A549 treated with Mapracorat at 1 μM for 4 hours (cell line): ENCODE measurements around the gene IZUMO2. TPM values are rescaled to one million over a fixed set of nuclear protein-coding genes. Genes with fewer than 3 reads are reported as not detected.

Experiments
- total RNA-seq: library from RNA; stranded (reverse); fragments of 200-300 nt; extraction: Qiagen RNA extraction; gene quantifications from 5 replicates; pipeline ENCODE4 v1.2.3, GENCODE V29; 2022

IZUMO2 gene
- total RNA-seq, result not detected in 5 replicates

GRCh38 chr19:50162988-50163387, at the start of gene IZUMO2:
TSS of gene IZUMO2 (minus strand) at chr19:50163281. CDS start at chr19:50163194, 87 bp downstream.

GRCh38 chr19:50203281-50204080, 40.4 kb upstream of the IZUMO2 start, which contains the start of gene MYH14:
TSS of gene MYH14 (plus strand) at chr19:50203622. CDS start at chr19:50210366, 6,744 bp downstream.

Other genes with a start within 250 kb of the IZUMO2 start
- 39.0 to 57.8 TPM (median 54.8 TPM) in 5 replicates for gene ATF5, start 234.1 kb downstream of the IZUMO2 start, total RNA-seq
- 66.7 to 94.5 TPM (median 87.1 TPM) in 5 replicates for gene NUP62, start 233.8 kb downstream of the IZUMO2 start, total RNA-seq
- gene SIGLEC11, start 202.1 kb downstream of the IZUMO2 start, total RNA-seq, result 0.04 to 0.14 TPM (median 0.06 TPM) in 4 of 5 replicates, not detected in the other
- gene VRK3, start 137.9 kb downstream of the IZUMO2 start, total RNA-seq, result 34.8 to 40.7 TPM (median 38.7 TPM) in 5 replicates
- 7.7 to 10.2 TPM (median 9.6 TPM) in 5 replicates for gene ZNF473, start 137.3 kb downstream of the IZUMO2 start, total RNA-seq
- gene MYH14, start 40.3 kb upstream of the IZUMO2 start, total RNA-seq, result 4.5 to 7.3 TPM (median 6.8 TPM) in 5 replicates
- 1.1 to 1.6 TPM (median 1.4 TPM) in 5 replicates for gene KCNC3, start 166.1 kb upstream of the IZUMO2 start, total RNA-seq
- 0.55 to 1.6 TPM (median 1.1 TPM) in 5 replicates for gene NAPSA, start 202.4 kb upstream of the IZUMO2 start, total RNA-seq
- gene NR1H2, start 213.2 kb upstream of the IZUMO2 start, total RNA-seq, result 57.7 to 84.8 TPM (median 79.4 TPM) in 5 replicates
- gene POLD1, start 221.1 kb upstream of the IZUMO2 start, total RNA-seq, result 51.4 to 85.1 TPM (median 75.0 TPM) in 5 replicates